Iris pigment epithelial cell (primary cell): Measurements from ENCODE around the gene PIK3R6.
"Not testable (repeated sequence)": the region's sequence is repeated elsewhere in the genome, so short reads cannot be mapped to it uniquely, and the experiment has no call there.

Source experiments
- DNase-seq: peaks from one replicate; pipeline ENCODE4 v3.0.0-alpha.2; 2011; ENCODE audit warnings: low read depth

The PIK3R6 gene

DNA sequence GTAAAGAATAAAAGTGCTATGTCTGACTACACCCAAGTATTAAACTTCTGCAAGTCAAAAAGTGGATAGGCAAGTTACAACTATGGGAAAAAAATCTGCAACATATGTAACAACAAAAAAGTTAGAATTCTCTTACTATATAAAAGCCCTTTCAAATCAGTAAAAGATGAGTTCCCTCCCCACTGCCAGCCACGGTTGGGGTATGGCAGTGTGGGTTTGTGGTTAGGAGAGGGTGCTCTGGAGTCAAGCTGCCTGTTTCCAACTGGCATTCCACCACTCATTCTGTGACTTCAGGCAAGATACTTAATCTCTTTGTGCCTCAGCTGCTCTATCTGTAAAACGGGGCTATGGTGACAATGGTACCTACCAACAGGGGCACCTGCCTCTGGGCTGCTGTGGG is 41.7 kb downstream of the PIK3R6 start:
- no peak for DNase-seq

- DNase-seq = no peak
Observed at GRCh38 chr17:8823279-8823678, 44.2 kb downstream of the PIK3R6 start.

- no peak for DNase-seq
Observed at GRCh38 chr17:8822401-8823035, 45.0 kb downstream of the PIK3R6 start.

- DNase-seq = no peak
Observed at GRCh38 chr17:8821446-8822105, 45.9 kb downstream of the PIK3R6 start.

GRCh38 chr17:8820311-8821010 is 47.0 kb downstream of the PIK3R6 start:
- DNase-seq = no peak

GRCh38 chr17:8818654-8819330 is 48.7 kb downstream of the PIK3R6 start:
- DNase-seq = no peak

GRCh38 chr17:8818047-8818446 is 49.4 kb downstream of the PIK3R6 start:
- no peak for DNase-seq

DNA sequence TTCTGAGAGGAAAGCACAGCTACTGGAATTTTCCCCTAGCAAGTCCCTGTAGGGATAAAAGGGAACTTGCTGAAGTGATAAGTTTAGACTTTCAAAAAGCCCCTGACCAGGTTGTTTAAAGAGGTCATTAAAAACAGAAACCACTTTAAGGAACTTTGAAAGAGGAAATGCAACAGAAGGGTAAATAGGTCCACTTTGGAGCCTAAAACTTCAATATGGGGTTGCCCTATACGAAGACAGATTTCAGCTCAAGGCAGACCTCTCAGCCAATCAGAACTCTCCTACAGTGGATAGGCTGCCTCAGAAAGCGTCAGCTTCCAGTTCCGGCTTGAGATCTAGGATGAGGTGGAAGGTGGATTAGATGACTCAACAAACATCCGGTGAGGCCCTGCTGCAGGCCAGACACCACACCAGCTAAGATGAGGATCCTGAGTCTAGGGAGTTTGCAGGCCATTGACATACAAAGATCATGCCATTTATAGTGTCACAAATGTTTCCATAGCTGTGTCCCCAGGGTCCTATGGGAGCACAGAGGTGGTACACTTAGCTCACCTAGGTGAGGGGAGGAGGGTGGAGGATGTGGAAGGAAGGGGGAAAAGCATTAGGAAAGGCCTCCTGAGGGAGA is 60.4 kb downstream of the PIK3R6 start:
- DNase-seq = peak; percentile 79

- no peak for DNase-seq
Observed at GRCh38 chr17:8806253-8806925, 61.1 kb downstream of the PIK3R6 start.

GRCh38 chr17:8805396-8805795 is 62.1 kb downstream of the PIK3R6 start:
- not testable (repeated sequence) for DNase-seq

GRCh38 chr17:8803531-8804420 is 63.7 kb downstream of the PIK3R6 start:
- no peak for DNase-seq

DNA sequence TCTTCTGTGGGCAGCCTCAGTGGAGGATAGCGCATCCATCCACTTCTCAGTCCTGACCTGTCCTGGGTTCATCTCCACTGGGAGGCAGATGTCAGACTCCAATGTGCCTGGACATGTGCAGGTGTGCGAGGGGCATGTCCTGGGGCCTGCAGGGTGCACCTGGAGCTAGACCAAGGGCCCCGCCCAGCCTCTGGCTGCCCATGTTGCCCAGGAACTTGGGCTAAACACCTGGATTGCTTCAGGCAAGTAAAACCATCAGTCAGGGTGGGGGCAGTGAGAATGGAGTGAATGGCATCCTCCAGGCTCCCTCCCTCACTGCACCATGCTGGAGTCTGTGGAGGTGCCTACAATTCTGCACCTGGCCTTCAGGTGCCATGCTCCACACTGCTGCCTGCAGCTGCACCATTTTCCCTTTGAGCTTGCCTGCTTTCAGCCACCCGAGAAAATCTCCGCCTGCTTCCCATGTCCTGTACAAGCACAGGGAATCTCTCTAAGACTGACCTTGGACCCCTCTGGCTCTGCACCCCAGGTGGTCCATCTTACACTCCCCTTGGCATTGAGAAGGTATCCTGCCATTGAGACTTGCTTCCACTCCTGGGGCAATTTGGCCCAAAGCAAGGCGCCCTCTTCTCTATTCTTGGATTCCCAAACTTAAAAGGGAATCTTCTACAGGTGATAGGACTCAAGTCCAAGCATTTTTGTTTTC is 66.2 kb downstream of the PIK3R6 start:
- DNase-seq = no peak

DNA sequence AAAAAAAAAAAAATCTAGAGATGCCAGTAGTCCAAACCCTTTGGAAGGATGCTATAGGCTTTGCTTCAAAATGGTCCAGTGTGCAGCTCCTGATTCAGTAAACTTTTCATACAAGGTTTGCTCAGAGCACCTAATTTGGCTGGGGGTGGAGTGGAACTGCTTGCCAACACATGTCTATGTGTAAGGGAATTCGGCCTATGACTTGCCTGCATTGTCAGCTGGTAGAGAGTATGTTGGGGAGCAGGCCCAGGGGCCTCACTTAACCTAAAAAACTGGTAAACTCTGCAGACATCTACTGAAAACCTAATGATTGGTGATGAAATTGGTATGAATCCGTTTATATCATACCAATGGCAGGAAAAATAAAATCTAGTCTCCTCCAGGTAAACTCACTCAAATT is 66.8 kb downstream of the PIK3R6 start:
- no peak for DNase-seq

DNA sequence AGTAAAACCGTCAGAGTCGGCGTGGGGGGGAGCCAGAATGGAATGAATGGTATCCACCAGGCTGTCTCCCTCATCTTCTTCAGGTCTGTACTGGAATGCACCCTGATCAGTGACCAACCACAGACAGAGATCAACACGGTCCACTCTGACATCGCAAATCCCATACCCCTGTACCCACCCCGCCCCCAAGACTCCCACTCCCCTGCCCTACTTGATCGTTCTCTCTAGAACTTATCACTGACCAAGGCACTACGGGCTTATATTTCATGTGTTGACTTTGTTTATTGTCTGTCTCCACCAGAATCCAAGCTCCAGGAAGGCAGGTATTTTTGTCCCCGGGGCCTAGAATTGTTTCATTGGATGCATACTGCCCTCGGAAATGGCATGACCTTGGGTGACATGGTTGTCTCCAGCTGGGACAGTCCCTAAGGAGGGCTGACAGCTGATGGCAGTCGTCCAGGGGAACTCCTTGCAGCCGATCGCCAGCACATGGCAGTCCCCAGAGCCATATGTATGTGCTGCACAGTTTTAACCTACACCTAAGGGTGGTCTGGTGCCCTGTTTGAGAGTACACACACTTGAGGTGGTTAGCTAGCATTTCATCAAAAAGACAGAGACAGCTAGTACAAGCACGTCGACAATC is 67.8 kb downstream of the PIK3R6 start:
- peak; percentile 9 for DNase-seq

- DNase-seq = no peak
Observed at GRCh38 chr17:8798846-8799569, 68.5 kb downstream of the PIK3R6 start, which contains the start of gene MFSD6L. TSS of gene MFSD6L (minus strand) at chr17:8799365. CDS start at chr17:8799120, 245 bp downstream.

DNA sequence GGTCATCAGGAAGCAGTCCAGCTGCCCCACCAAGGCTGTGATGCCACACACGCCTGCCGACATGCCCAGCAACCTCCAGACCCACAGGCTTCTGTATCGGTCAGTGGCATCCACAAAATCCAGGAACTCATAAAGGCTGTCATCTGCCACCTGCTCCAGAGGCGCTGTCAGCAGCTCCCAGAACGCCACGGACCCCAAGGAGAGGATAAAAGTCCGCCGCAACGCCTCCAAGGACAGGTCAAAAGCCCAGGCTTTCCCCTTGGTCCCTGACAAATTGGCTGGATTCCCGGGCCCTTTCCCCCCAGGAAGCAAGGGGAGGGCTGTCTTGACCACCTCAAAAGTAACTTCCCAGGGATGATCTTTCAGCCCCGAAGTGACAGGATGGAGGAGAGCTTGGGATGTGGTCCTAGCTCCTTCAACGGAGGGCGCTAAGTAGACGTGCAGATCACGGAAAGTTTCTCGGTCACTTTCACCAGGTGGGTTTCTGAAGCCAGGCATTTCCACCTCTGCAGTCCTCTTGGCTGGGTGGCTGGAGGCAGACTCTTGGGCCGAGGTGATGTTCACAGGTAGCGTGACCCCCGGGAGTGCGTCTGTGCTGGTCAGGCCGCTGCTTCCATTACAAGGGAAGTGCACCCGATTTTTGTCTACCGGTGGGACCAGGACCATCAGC is 69.2 kb downstream of the PIK3R6 start:
- DNase-seq = no peak

- no peak for DNase-seq
Observed at GRCh38 chr17:8797621-8798175, 69.8 kb downstream of the PIK3R6 start.

DNA sequence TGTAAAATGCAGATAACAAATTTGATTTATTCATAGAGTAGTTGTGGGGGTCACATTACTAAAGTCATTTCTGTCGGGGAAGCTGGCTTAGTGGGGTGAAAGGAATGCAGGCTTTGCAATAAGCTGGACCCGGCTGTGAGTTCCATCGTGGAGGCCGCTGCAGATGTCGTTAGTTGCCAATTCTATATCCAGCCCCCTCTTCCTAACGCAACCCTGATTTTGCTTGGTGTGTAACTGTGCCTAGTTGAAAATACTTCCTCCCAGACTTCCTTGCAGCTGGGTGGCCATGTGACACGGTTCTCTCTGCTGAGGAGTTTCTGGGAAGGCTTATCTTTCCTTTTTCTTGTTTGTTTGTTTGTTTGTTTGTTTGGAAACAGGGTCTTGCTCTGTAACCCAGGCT is 72.8 kb downstream of the PIK3R6 start:
- DNase-seq = peak; percentile 2
